Measurements from ENCODE around the gene VPS4B. TPM values are rescaled to one million over a fixed set of nuclear protein-coding genes. Genes with fewer than 3 reads are reported as not detected.

The VPS4B gene
- polyA plus RNA-seq, 1 donor from 2014 or later, result 30.5 TPM

- no peak overlapping the region for H2AFZ ChIP-seq (ENCODE audit: low read depth, low read length)
- no peak overlapping the region for H3K4me3 ChIP-seq (ENCODE audit: low read length)
- no peaks in the 10 kb centered on the region for H3F3A ChIP-seq (ENCODE audit: insufficient read depth, low read length, poor library complexity, severe bottlenecking)
- H3K27ac ChIP-seq (ENCODE audit: low read length), result no peak overlapping the region
- H3K4me2 ChIP-seq (ENCODE audit: low read length), result no peak overlapping the region
- H3K9me2 ChIP-seq (ENCODE audit: insufficient read depth, low read length), result no peaks in the 10 kb centered on the region
- no peak overlapping the region for H3K9ac ChIP-seq (ENCODE audit: low read length)
- H3K9me3 ChIP-seq (ENCODE audit: low read length), result no peaks in the 10 kb centered on the region
- H3K79me2 ChIP-seq (replicated peaks; ENCODE audit: insufficient read depth, low read length), result no peaks in the 10 kb centered on the region
- no peaks in the 10 kb centered on the region for H3K36me3 ChIP-seq (ENCODE audit: insufficient read depth, low read length)
- TF ChIP-seq TAF1 (IDR thresholded peaks at IDR 0.05; ENCODE audit: low read depth) (no peak), POLR2AphosphoS5 (IDR thresholded peaks at IDR 0.05) (no peak), RAD21 (conservative IDR thresholded peaks at IDR 0.05) (no peak), EZH2 (IDR thresholded peaks at IDR 0.05; ENCODE audit: borderline replicate concordance, insufficient read depth, low read length, poor library complexity, severe bottlenecking) (no peak), EP300 (conservative IDR thresholded peaks at IDR 0.05; ENCODE audit: poor library complexity, severe bottlenecking) (no peak), CTCF (IDR thresholded peaks at IDR 0.05; ENCODE audit: poor library complexity, severe bottlenecking) (no peak), SMC3 (conservative IDR thresholded peaks at IDR 0.05; ENCODE audit: poor library complexity) (no peak), MXI1 (conservative IDR thresholded peaks at IDR 0.05; ENCODE audit: poor library complexity, severe bottlenecking) (no peak), REST (IDR thresholded peaks at IDR 0.05; ENCODE audit: borderline replicate concordance) (no peak)
- H3K27me3 ChIP-seq (ENCODE audit: insufficient read depth, low read depth, low read length), result no peaks in the 10 kb centered on the region
- no peaks in the 10 kb centered on the region for H4K20me1 ChIP-seq (ENCODE audit: insufficient read depth)
Observed at GRCh38 chr18:63443829-63444228, 21.6 kb upstream of the VPS4B start.

GRCh38 chr18:63440881-63441280 lies 18.6 kb upstream of the VPS4B start:
- Histone ChIP-seq H3K27ac (ENCODE audit: low read length) (no peak overlapping the region), H3K4me2 (ENCODE audit: low read length) (no peak overlapping the region), H3K9ac (ENCODE audit: low read length) (no peak overlapping the region), H3K27me3 (ENCODE audit: insufficient read depth, low read depth, low read length) (no peaks in the 10 kb centered on the region), H4K20me1 (ENCODE audit: insufficient read depth) (no peaks in the 10 kb centered on the region), H3K36me3 (ENCODE audit: insufficient read depth, low read length) (no peaks in the 10 kb centered on the region), H3K9me3 (ENCODE audit: low read length) (no peaks in the 10 kb centered on the region), H3K79me2 (replicated peaks; ENCODE audit: insufficient read depth, low read length) (no peaks in the 10 kb centered on the region), H3F3A (ENCODE audit: insufficient read depth, low read length, poor library complexity, severe bottlenecking) (no peaks in the 10 kb centered on the region), H3K4me3 (ENCODE audit: low read length) (no peak overlapping the region), H2AFZ (ENCODE audit: low read depth, low read length) (no peak overlapping the region), H3K9me2 (ENCODE audit: insufficient read depth, low read length) (no peaks in the 10 kb centered on the region)
- TF ChIP-seq EZH2 (IDR thresholded peaks at IDR 0.05; ENCODE audit: borderline replicate concordance, insufficient read depth, low read length, poor library complexity, severe bottlenecking) (no peak), POLR2AphosphoS5 (IDR thresholded peaks at IDR 0.05) (no peak), CTCF (IDR thresholded peaks at IDR 0.05; ENCODE audit: poor library complexity, severe bottlenecking) (no peak), SMC3 (conservative IDR thresholded peaks at IDR 0.05; ENCODE audit: poor library complexity) (no peak), REST (IDR thresholded peaks at IDR 0.05; ENCODE audit: borderline replicate concordance) (no peak), MXI1 (conservative IDR thresholded peaks at IDR 0.05; ENCODE audit: poor library complexity, severe bottlenecking) (no peak), RAD21 (conservative IDR thresholded peaks at IDR 0.05) (no peak), EP300 (conservative IDR thresholded peaks at IDR 0.05; ENCODE audit: poor library complexity, severe bottlenecking) (no peak), TAF1 (IDR thresholded peaks at IDR 0.05; ENCODE audit: low read depth) (no peak)

Measured in neural cell (in vitro differentiated cells).